Neural cell (in vitro differentiated cells): ENCODE results near the gene MRPS10.

Experiments used
- EP300 ChIP-seq: fragments of 450-650 bp; conservative IDR thresholded peaks from 2 replicates; pipeline ENCODE4 v1.6.1; 2014; ENCODE audit warnings: antibody characterized with exemption, mild to moderate bottlenecking, moderate library complexity; ENCODE audit not compliant: poor library complexity, severe bottlenecking
- EZH2 ChIP-seq: fragments of 200-600, 300-800 bp; shearing (Covaris generic), sonication (generic); IDR thresholded peaks from 2 replicates; pipeline ENCODE4 v1.6.1; 2014; ENCODE audit warnings: antibody characterized with exemption, low read length, borderline replicate concordance, mild to moderate bottlenecking; ENCODE audit not compliant: insufficient read depth, poor library complexity, severe bottlenecking
- MXI1 ChIP-seq: fragments of 450-650 bp; conservative IDR thresholded peaks from 2 replicates; pipeline ENCODE4 v1.6.1; 2014; ENCODE audit warnings: antibody characterized with exemption, mild to moderate bottlenecking; ENCODE audit not compliant: poor library complexity, severe bottlenecking
- POLR2AphosphoS5 ChIP-seq: IDR thresholded peaks from 2 replicates; pipeline ENCODE4 v1.6.1; 2012
- SMC3 ChIP-seq: fragments of 450-650 bp; conservative IDR thresholded peaks from 2 replicates; pipeline ENCODE4 v1.6.1; 2014; ENCODE audit warnings: antibody characterized with exemption, mild to moderate bottlenecking, moderate library complexity; ENCODE audit not compliant: poor library complexity
- TAF1 ChIP-seq: IDR thresholded peaks from 2 replicates; pipeline ENCODE4 v1.6.1; 2012; ENCODE audit warnings: low read depth
- TF ChIP-seq, protein P1 (sequence below): fragments of 450-650 bp; IDR thresholded peaks from 2 replicates; pipeline ENCODE4 v1.5.1; 2014; ENCODE audit warnings: antibody characterized with exemption, mild to moderate bottlenecking, moderate library complexity; ENCODE audit not compliant: poor library complexity, severe bottlenecking
- TF ChIP-seq, protein P2 (sequence below): IDR thresholded peaks from 2 replicates; pipeline ENCODE4 v1.6.1; 2012; ENCODE audit warnings: borderline replicate concordance

DNA sequence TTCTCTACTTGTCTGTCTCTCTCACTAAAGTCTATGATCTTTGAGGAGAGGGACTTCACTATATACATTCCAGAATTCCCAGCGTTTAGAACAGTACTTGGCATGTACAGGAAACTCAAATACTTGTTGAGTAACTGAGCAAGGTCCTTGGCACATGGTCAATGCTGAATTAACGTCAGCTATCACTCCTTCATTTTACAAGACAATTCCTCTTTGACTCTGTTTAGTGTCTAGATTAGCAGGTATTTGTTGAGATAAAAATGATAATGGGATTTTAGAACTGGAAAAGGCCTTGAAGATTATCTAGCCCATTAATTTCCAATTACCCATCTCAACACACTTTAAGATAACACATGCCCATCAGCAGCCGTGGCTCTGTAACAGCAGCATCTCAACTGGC, 16.3 kb downstream of the MRPS10 start:
- TF ChIP-seq, protein P1, sequence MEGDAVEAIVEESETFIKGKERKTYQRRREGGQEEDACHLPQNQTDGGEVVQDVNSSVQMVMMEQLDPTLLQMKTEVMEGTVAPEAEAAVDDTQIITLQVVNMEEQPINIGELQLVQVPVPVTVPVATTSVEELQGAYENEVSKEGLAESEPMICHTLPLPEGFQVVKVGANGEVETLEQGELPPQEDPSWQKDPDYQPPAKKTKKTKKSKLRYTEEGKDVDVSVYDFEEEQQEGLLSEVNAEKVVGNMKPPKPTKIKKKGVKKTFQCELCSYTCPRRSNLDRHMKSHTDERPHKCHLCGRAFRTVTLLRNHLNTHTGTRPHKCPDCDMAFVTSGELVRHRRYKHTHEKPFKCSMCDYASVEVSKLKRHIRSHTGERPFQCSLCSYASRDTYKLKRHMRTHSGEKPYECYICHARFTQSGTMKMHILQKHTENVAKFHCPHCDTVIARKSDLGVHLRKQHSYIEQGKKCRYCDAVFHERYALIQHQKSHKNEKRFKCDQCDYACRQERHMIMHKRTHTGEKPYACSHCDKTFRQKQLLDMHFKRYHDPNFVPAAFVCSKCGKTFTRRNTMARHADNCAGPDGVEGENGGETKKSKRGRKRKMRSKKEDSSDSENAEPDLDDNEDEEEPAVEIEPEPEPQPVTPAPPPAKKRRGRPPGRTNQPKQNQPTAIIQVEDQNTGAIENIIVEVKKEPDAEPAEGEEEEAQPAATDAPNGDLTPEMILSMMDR: no peak
- TF ChIP-seq MXI1 (no peak), POLR2AphosphoS5 (no peak), TAF1 (no peak), EZH2 (no peak), SMC3 (no peak), EP300 (no peak)
- TF ChIP-seq, protein P2, sequence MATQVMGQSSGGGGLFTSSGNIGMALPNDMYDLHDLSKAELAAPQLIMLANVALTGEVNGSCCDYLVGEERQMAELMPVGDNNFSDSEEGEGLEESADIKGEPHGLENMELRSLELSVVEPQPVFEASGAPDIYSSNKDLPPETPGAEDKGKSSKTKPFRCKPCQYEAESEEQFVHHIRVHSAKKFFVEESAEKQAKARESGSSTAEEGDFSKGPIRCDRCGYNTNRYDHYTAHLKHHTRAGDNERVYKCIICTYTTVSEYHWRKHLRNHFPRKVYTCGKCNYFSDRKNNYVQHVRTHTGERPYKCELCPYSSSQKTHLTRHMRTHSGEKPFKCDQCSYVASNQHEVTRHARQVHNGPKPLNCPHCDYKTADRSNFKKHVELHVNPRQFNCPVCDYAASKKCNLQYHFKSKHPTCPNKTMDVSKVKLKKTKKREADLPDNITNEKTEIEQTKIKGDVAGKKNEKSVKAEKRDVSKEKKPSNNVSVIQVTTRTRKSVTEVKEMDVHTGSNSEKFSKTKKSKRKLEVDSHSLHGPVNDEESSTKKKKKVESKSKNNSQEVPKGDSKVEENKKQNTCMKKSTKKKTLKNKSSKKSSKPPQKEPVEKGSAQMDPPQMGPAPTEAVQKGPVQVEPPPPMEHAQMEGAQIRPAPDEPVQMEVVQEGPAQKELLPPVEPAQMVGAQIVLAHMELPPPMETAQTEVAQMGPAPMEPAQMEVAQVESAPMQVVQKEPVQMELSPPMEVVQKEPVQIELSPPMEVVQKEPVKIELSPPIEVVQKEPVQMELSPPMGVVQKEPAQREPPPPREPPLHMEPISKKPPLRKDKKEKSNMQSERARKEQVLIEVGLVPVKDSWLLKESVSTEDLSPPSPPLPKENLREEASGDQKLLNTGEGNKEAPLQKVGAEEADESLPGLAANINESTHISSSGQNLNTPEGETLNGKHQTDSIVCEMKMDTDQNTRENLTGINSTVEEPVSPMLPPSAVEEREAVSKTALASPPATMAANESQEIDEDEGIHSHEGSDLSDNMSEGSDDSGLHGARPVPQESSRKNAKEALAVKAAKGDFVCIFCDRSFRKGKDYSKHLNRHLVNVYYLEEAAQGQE: no peak
